ENCODE data around the gene SLC18A3.

SLC18A3 gene

DNA sequence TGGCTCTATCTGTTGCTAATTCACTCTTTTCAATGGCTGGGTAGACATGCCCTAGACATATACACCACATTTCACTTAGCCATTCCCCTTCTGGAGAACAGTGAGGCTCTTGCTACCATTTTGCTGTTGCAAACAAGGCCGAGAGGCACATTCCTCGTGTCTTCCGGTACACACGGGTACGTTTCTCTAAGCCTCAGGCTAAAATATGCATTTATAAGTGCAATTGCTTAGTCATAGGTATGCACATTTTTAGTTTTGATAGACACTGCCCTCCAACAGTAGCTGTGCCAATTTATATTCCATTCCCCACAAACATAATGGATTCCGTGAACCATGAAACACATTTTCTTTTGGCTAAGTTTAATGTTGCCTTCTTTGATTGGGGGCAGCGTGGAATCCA, 16.9 kb downstream of the SLC18A3 start:
- FAIRE-seq (no peak), DNase-seq (ENCODE audit: low spot score) (no peak)

DNA sequence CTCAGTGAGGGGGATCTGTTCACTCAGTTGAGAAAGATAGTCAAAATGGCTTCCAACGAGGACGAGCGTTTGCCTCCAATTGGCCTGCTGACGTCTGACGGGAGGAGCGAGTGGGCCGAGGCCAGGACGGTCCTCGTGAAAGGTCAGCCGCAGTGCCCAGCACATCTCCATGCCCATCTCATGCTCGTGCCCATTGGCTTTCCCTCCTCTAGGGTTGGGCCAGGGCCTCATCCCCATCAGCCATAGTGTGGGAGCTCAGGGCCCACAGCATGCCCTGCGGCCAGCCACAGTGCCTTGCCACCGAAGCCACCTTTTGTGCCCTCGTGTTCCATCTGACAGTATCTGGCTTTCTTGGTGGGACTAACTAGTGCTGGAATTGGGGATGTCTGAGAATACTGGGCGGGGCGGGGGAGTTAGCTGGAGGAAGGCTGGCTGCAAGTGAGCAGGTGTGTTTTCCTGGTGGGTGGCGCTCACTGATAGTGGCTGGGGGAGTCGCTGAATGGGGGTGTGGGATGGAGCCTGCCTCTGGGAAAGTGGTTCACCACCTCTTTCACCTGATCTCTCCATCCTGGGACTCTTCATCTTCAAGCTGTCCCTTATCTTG, 17.6 kb downstream of the SLC18A3 start:
- no peak for FAIRE-seq
- DNase-seq (ENCODE audit: low spot score): no peak

DNA sequence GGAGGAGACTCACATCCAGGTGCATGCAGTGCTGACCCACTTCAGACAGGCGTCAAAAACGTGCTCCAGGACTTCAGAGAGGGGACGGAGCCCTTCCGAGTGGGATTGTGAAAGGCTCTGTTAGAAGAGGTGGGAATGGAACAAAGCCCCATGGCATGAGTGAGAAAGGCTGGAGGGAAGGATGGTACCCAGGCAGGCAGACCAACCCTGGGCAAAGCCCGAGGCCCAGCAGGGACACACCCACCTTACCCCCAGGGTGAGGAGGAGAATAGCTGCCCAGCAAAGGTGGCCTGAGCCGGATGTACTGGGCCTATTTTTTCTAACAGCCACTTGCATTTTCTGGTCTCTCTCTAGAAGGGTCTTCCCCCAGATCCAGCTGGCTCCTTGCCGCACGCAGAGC, 18.5 kb downstream of the SLC18A3 start:
- DNase-seq (ENCODE audit: low spot score) (no peak), FAIRE-seq (no peak)

DNA sequence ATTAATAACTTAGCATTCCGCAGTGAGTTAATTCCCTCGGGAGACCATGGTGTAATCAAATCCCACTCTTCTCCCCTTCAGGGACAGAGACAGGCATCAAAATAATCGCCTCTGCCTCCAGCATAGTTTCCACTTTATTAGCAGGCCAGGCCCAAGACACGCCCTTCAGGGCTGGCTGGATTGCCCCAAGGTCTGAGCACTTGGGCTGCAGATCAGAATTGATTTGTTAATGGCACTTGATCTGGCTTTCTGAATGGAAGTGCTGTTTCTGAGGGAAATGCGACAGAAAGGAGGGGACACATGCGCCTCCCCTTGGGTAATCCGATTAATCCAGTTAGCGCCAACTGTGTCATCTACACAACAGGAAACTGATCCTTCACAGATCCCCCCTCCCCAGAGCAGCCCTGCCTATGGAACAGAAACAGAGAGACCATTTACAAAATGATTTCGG, 19.3 kb downstream of the SLC18A3 start:
- FAIRE-seq: no peak
- no peak for DNase-seq (ENCODE audit: low spot score)

DNA sequence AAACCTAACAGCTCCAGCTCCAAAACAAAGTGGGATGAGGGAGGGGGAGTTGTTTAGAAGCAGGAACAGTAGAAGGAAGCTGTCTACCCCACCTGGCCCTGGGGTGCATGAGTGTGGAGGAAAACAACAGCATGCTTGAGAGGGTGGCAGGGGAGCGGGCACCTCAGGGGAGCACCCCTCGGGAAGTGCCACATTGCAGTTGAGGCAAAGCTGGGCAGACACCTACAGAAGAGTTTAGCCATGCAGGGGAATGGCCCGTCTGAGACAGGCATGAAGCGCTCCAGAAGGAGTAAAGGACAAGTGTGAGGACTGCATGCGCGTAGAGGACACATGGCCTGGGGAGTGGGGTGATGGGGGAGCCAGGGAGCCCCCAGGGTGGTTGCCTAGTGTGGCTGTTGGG, 21.9 kb downstream of the SLC18A3 start:
- FAIRE-seq: no peak
- DNase-seq (ENCODE audit: low spot score): no peak

DNA sequence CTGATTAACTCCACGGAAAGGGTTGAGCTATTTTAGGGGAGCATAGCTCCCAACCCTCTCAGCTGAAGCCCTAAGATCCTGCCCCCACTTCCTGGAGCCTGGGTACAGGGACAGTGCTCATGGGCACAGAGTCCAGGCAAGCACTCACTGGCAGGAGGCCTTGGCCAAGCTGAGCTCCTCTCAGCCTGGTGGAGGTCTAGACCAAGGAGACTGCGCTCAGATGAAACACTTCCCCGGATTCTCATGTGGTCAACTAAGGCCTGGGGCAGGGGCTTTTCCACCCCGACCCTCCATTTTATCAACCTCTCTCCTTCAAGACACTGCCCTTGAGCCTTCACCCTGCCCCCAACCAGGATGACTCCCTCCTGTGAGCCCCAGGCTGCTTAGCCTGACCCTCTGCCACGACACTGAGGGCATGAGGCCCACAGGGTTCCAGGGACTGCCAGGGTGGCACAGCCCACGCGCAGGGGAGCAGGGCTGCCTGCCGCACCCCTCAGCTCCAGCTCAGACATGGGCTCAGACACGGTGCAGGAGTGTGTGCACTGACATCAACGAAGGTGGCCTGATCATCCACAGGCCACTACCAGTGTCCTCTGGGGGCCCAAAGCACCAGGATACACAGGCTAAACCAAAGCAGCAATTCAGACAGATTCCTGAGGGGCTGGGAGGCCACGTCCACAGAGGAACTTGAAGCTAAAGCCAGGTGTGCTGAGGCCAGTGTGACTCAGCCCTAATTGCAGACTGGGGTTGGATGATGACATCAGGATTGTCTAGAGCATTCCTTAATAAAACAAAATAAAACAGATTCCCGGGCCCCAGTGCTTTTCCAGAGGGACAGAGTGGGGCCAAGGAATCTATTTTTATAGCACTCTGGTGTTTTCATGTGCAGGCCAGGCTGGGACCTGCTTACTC, 22.6 kb downstream of the SLC18A3 start:
- DNase-seq (ENCODE audit: low spot score): no peak
- no peak for FAIRE-seq

DNA sequence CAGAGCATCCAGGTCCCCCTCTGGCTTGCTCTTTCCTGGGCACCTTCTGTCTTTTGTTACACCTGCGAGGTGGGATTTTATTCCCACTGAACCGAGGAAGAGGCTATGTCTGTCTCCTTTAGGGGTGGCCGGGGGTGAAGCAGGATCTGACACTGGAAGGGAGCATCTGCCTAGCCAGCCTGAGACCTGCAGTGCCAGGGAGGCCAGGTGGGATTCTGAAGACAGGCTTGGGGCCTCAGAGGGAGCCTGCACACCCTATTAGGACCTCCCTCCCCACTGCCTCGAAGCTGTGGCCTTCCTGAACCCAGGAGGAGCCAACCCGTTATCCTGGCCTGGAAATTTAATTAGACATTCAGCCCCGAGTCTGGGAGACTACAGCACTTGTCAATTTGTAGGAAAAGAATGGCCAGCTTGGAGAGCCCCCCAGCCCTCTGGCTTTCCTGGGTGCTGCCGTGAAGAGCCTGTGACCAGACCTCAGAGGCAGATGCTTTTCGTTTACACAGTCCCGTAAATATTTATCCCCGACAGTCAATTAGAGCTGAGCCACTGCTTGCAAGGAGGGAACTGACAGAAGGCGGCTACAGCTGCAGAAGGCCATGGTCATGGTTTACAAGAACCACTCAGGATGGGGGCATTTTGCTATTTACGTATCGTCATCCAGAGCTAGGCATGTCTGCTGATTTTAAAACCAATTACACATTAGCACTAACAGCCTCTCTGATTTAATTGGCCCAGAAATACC, 23.4 kb downstream of the SLC18A3 start:
- no peak for FAIRE-seq
- DNase-seq (ENCODE audit: low spot score): no peak

DNA sequence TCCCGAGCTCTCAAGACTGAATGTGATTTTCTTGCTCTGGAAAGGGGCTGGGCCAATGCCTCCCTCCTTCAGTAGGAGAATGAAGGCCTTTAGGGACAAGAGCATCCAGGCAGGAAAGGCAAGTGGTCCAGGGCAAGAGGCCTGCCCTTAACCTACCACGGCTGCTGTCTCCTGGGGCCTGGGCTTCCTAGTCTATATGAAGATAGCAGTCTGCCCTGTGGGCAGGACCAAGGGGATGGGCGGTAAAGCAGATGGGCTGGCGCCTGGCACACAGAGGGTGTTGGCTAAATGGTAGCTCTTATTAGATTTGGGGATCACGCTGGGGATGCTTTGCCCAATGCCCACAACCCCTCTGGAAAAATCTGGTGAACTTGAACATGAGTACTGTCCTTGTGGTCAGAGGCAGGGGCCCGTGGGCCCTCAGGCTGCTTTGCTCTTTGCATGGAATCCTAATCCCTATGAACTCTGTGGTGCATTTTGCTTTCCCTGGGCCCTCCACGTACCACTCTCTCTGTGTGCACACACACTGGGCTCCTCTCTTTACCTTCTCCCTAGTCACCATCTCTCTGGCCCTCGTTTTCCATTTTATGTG, 24.1 kb downstream of the SLC18A3 start:
- DNase-seq (ENCODE audit: low spot score): no peak
- FAIRE-seq: no peak

DNA sequence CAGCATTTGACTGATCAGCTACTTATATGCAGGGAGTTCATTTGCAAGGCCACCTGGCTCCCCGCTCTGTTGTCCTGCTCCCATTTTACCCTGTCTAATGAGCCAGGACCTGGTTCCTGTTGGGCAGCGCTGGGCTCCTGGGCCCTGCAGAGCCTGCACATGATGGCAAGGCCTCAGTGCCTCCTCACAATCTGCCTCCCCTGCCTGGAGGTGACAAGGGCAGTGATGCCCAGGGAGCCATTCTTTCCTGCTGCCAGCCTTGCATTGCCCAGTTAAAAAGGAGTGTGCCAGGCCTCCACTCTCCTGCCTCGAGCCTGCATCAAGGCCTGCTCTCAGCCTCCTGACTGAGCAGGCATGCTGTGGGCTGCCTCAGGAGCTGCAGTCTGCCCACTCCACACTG, 32.2 kb downstream of the SLC18A3 start:
- DNase-seq (ENCODE audit: low spot score) (no peak), FAIRE-seq (no peak)

DNA sequence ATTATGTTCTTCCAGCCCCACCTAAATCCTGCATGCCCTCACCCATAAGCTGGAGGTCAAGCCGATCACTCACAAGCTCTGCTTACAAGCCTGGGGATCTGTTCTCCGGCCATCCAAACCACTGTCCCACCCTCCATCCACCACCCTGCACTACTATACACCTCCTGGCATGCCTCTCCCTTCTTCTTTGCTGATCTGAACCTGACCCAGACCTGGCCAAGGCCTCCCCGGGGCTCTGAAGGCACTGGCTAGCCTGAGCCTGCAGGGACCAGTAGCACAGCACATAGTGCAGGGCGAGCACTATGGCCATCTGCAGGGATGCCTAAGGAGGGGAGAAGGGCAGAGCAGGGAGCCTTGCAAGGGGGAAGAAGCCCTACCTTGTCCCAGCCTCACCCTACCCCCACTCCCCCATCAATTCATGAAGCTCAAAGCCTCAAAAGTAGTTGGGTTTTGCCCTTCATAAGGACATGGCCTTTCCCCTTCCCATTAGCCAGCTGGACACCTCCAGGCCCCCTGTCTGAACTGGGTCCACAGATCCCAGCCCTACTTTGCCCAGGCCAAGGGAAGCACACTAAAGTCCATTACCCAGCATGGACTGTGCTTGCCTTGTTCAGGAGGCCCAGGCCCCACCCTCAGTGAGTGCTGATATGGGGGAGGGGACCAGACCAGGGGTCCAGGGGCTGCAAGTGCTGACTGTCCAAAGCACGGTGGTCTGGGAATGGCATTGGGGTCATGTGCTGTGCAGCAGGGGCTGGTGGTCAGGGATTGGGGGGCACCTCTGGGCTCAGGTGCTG, 33.3 kb downstream of the SLC18A3 start:
- no peak for DNase-seq (ENCODE audit: low spot score)
- FAIRE-seq: no peak

DNA sequence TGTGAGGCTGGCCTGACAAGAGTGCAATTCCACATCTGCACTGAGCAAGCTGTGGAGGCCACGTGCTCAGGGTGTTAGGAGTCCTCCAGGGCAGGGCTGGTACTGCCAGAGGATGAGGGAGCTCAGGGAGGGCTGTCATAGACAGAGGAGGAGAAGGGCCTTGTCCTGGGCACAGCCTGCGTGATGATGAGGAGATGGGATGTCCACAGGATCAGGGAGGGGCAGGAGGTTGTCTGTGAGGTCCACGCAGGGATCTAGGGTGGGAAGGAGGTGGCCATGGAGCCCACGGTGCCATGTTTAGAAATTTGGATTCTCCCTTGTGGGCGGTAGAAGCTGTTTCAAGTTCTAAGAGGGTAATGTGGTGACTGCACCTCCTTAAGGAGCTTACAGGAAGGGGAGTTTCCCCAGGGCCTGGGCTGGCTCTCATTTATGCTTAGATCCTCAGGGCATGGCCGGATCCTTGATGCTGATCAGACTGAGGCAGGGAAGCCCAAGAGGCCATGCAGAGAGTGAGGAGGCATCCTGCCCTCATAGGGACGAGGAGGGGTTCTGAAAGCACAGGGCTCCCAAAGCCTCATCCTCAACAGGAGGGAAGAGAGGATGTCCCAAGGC, 34.0 kb downstream of the SLC18A3 start:
- FAIRE-seq (no peak), DNase-seq (ENCODE audit: low spot score) (no peak)

DNA sequence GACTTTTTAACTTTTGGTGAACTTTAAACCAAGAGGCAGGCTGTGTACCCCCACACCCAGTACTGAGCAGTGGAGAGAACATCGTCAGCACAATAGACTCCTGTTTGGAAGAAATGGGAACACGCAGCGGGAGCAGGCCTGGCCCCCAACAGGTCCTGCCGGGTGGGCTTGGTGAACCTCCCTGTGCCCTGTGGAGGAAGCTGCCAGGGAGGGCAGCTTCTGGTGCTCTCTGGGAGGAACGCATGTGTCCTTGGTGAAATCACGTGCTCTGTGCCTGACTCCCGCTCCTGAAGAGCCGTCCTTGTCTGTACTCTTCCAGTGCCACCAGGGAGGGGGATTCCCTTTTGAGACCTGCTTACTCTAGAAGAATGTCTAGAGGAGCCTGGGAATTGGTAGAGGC, 35.3 kb downstream of the SLC18A3 start:
- DNase-seq (ENCODE audit: low spot score) (no peak), FAIRE-seq (no peak)

DNA sequence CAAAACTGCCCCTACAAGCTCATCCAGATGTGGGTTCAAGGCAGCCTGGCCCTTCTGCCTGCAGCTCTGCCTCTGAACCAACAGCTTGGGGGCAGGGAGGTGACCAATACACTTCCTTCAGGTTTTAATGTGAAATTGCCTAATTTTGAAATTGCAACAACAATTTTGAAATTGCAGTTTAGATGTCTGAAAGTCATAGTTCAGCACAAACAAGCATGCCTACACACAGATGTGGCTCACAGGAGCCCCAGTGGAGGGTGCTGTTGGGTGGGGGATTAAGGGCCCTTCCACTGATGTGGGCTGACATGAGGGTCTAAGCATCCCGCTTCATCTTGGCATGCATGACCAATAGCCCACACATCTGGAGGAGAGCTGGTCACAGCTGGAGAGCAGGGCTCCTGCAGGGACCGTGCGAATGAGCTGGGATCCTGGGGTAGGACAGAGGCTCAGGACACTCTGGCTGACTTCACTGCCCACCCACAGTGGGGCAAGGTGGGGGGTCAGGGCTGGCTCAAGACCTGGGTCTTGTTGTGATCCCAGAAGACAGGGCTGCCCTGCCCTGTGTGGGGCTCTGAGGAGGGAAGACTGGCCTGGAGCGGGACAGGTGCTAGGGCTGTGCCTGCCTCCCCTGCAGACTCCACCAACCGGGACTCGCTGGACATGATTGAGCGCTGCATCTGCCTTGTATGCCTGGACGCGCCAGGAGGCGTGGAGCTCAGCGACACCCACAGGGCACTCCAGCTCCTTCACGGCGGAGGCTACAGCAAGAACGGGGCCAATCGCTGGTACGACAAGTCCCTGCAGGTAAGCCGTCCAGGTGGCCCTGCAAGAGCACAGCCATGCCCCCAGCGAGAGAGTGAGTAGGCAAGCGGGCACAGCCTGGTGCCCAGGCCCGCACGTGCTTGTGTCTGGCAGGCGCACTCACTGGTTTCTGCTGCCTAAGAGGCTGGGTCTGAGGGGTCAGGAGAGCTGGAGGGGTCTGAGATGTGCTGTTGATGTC, 36.1 kb downstream of the SLC18A3 start:
- DNase-seq (ENCODE audit: low spot score): no peak
- FAIRE-seq: no peak

DNA sequence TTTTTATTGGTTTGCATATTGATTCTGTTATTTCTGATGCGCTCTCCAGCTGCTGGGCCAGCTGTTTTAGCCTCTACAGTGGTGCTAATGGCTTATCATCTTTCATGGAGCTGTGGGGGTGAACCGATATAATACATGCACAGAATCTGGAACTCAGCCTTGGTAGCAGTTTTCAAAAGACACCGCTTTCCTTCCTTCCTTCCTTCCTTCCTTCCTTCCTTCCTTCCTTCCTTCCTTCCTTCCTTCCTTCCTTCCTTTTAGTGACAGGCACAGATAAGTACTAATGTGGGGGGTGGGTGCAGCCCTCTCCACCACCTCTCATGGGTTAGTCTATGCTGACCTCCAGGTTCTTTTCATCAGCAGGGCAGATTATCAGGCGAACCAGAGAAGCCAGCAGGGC, 37.4 kb downstream of the SLC18A3 start:
- FAIRE-seq (no peak), DNase-seq (ENCODE audit: low spot score) (no peak)

DNA sequence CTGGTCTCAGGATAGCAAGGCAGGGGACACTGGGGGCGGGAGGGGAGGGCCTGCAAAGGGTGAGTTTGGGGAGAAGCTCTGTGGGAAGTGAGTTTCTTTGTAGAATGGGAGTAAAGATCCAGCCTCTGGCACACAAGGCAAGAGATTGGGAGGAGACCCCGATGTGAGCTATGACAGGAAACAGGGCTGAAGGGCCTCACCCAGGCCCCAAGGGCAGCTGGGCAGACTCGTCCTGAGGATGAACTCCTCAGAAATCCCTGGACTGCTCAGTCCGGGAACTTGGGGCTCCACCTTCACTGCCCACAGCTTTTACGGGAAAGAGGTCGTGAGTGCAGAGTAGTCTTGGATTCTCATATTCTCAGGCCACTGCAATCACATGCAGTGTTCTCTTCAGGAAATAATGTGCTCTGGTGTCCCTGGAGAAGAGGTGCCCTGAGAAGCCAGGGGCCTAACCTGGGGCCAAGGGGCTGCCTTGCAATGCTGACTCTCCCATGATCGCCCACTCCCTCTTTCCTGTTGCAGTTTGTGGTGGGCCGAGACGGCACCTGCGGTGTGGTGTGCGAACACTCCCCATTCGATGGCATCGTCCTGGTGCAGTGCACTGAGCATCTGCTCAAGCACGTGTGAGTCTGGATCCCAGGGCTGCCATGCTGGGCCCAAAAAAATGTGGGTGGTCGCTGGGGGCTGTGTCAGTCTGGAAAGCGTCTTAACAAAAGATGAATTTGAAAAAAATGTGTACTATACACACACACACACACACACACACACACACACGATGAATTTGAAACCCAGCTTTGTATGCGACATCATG, 38.1 kb downstream of the SLC18A3 start:
- DNase-seq (ENCODE audit: low spot score): no peak
- FAIRE-seq: no peak

DNA sequence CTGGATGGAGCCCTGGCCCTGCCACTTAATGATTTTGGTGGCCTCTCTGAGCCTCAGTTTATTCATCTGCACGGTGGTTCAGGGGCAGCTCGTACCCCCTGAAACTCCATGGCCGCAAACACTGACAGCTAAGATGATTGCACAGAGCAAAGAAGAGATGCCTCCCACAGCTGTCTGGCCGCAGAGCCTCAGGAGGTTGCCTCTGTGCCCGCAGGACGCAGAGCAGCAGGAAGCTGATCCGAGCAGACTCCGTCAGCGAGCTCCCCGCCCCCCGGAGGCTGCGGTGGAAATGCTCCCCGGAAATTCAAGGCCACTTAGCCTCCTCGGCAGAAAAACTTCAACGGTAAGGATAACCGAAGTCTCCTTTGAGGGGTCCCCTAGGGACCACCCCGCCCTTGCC, 39.2 kb downstream of the SLC18A3 start:
- no peak for FAIRE-seq
- DNase-seq (ENCODE audit: low spot score): no peak

DNA sequence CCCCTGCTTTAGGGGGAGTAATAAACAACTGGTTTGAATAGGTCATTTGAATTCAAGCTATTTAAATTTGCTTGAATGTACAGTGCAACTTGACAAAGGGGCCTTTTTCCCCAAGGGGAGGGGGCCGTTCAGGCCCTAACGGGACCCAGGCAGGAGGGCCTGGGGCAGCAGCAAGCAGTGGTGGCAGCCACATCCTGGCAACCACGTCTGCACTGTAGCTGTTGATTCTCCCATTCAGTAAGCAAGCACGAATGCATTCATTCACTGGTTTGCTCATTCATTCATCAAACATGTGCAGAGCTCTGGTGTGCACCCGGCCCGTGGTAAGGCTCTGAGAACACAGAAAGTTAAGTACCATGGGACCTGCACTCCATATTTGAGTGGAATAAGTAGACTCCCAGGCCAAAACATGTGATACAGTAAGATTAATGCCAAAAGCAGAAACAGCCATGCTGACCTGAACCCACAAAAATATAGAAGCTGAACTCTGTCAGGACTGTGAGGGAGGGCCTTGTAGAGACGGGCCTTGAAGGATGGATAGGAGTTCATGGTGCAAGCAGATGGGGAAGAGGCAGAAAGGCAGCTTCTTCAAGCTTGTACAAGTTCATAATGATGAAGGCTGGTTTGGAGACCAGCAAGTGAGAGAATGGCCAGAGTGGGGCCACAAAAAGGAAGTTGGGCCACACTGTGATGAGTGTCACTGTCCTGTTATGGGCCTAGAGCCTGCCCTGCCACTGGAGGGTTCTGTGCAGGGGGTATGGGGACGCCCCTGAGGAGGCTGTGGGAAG, 40.0 kb downstream of the SLC18A3 start:
- no peak for FAIRE-seq
- no peak for DNase-seq (ENCODE audit: low spot score)

DNA sequence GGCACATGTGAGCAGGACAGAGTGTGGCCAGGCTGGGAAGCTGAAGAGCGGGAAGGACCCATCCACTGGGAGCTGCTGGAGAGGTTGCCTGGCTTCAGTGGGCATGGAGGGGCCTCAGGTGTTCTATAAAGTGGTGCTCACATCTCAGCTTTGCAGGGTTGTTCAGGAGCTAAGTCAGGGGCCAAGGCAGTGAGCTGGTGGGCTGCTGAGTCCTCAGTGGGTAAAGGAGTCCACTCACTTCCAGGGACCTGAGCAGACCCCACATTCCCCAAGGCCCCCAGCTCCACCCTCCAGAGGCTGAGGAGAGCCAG, 40.6 kb downstream of the SLC18A3 start:
- DNase-seq (ENCODE audit: low spot score) (no peak), FAIRE-seq (no peak)
